Astrocyte (in vitro differentiated cells and primary cell): ENCODE measurements around the gene LRRC40.

ENCODE experiments used
- EZH2 ChIP-seq: IDR thresholded peaks from 2 replicates; pipeline ENCODE4 v1.6.1; 2012; ENCODE audit warnings: mild to moderate bottlenecking, low read length, inconsistent platforms; ENCODE audit not compliant: insufficient read depth
- TF ChIP-seq, protein P1 (sequence below): IDR thresholded peaks from 2 replicates; pipeline ENCODE4 v1.5.1; 2011; ENCODE audit warnings: low read depth, mild to moderate bottlenecking, inconsistent platforms, low read length, moderate library complexity; ENCODE audit not compliant: insufficient read depth

DNA sequence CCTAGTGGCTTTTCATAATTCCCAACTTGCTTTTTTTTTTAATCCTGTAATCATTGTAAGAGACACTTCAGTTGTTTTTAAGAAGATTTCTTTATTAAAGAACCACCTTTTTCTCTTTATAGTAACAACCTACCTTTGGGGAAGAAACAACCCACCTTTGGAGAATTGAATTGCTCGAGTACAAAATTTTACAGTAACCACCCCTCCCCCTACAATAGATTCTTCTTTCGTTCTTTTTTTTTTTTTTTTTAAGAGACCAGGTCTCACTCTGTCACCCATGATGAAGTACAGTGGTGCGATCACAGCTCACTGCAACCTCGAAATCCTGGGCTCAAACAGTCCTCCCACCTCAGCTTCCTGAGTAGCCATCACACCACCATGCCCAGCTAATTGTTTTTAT is 2.1 kb upstream of the LRRC40 start:
- TF ChIP-seq, protein P1, sequence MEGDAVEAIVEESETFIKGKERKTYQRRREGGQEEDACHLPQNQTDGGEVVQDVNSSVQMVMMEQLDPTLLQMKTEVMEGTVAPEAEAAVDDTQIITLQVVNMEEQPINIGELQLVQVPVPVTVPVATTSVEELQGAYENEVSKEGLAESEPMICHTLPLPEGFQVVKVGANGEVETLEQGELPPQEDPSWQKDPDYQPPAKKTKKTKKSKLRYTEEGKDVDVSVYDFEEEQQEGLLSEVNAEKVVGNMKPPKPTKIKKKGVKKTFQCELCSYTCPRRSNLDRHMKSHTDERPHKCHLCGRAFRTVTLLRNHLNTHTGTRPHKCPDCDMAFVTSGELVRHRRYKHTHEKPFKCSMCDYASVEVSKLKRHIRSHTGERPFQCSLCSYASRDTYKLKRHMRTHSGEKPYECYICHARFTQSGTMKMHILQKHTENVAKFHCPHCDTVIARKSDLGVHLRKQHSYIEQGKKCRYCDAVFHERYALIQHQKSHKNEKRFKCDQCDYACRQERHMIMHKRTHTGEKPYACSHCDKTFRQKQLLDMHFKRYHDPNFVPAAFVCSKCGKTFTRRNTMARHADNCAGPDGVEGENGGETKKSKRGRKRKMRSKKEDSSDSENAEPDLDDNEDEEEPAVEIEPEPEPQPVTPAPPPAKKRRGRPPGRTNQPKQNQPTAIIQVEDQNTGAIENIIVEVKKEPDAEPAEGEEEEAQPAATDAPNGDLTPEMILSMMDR: no peak
- no peak for TF ChIP-seq EZH2
